Measurements from ENCODE around the gene KLHL29. TPM values are rescaled to one million over a fixed set of nuclear protein-coding genes. Genes with fewer than 3 reads are reported as not detected.

KLHL29 gene
- total and polyA plus RNA-seq, 2 experiments from 2014 or later = 1.5 to 6.5 TPM

DNA sequence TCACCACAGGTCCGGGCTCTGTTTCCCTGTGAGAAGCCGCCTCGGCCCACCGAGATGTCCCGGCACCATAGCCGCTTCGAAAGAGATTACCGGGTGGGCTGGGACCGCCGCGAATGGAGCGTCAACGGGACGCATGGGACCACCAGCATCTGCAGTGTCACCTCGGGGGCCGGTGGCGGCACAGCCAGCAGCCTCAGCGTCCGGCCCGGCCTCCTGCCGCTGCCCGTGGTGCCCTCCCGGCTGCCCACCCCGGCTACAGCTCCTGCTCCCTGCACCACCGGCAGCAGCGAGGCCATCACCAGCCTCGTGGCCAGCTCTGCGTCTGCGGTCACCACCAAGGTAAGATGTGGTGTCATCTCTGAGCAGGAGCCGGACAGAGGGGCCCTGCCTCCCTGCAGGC lies 177.2 kb downstream of the KLHL29 start:
- no peaks in the 10 kb centered on the region for H3K79me2 ChIP-seq (replicated peaks; ENCODE audit: insufficient read depth)
- H3K4me1 Mint-ChIP-seq = peaks cover 20% of the 10 kb centered on the region

More for the DNA sequence above, 177.2 kb downstream of the KLHL29 start:
- ATAC-seq (no peak), DNase-seq (ENCODE audit: low spot score) (no peak)
- no peak overlapping the region for H2AFZ ChIP-seq
- no peak overlapping the region for H3K4me2 ChIP-seq
- TF ChIP-seq CREB1 (CRISPR knock-in tag; IDR thresholded peaks at IDR 0.05; ENCODE audit: low read depth) = no peak
- TF ChIP-seq, protein P1, sequence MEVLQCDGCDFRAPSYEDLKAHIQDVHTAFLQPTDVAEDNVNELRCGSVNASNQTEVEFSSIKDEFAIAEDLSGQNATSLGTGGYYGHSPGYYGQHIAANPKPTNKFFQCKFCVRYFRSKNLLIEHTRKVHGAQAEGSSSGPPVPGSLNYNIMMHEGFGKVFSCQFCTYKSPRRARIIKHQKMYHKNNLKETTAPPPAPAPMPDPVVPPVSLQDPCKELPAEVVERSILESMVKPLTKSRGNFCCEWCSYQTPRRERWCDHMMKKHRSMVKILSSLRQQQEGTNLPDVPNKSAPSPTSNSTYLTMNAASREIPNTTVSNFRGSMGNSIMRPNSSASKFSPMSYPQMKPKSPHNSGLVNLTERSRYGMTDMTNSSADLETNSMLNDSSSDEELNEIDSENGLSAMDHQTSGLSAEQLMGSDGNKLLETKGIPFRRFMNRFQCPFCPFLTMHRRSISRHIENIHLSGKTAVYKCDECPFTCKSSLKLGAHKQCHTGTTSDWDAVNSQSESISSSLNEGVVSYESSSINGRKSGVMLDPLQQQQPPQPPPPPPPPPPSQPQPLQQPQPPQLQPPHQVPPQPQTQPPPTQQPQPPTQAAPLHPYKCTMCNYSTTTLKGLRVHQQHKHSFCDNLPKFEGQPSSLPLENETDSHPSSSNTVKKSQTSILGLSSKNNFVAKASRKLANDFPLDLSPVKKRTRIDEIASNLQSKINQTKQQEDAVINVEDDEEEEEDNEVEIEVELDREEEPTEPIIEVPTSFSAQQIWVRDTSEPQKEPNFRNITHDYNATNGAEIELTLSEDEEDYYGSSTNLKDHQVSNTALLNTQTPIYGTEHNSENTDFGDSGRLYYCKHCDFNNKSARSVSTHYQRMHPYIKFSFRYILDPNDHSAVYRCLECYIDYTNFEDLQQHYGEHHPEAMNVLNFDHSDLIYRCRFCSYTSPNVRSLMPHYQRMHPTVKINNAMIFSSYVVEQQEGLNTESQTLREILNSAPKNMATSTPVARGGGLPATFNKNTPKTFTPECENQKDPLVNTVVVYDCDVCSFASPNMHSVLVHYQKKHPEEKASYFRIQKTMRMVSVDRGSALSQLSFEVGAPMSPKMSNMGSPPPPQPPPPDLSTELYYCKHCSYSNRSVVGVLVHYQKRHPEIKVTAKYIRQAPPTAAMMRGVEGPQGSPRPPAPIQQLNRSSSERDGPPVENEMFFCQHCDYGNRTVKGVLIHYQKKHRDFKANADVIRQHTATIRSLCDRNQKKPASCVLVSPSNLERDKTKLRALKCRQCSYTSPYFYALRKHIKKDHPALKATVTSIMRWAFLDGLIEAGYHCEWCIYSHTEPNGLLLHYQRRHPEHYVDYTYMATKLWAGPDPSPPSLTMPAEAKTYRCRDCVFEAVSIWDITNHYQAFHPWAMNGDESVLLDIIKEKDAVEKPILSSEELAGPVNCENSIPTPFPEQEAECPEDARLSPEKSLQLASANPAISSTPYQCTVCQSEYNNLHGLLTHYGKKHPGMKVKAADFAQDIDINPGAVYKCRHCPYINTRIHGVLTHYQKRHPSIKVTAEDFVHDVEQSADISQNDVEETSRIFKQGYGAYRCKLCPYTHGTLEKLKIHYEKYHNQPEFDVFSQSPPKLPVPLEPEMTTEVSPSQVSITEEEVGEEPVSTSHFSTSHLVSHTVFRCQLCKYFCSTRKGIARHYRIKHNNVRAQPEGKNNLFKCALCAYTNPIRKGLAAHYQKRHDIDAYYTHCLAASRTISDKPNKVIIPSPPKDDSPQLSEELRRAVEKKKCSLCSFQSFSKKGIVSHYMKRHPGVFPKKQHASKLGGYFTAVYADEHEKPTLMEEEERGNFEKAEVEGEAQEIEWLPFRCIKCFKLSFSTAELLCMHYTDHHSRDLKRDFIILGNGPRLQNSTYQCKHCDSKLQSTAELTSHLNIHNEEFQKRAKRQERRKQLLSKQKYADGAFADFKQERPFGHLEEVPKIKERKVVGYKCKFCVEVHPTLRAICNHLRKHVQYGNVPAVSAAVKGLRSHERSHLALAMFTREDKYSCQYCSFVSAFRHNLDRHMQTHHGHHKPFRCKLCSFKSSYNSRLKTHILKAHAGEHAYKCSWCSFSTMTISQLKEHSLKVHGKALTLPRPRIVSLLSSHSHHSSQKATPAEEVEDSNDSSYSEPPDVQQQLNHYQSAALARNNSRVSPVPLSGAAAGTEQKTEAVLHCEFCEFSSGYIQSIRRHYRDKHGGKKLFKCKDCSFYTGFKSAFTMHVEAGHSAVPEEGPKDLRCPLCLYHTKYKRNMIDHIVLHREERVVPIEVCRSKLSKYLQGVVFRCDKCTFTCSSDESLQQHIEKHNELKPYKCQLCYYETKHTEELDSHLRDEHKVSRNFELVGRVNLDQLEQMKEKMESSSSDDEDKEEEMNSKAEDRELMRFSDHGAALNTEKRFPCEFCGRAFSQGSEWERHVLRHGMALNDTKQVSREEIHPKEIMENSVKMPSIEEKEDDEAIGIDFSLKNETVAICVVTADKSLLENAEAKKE (CRISPR knock-in tag; IDR thresholded peaks at IDR 0.05) = no peak
- TF ChIP-seq, protein P2, sequence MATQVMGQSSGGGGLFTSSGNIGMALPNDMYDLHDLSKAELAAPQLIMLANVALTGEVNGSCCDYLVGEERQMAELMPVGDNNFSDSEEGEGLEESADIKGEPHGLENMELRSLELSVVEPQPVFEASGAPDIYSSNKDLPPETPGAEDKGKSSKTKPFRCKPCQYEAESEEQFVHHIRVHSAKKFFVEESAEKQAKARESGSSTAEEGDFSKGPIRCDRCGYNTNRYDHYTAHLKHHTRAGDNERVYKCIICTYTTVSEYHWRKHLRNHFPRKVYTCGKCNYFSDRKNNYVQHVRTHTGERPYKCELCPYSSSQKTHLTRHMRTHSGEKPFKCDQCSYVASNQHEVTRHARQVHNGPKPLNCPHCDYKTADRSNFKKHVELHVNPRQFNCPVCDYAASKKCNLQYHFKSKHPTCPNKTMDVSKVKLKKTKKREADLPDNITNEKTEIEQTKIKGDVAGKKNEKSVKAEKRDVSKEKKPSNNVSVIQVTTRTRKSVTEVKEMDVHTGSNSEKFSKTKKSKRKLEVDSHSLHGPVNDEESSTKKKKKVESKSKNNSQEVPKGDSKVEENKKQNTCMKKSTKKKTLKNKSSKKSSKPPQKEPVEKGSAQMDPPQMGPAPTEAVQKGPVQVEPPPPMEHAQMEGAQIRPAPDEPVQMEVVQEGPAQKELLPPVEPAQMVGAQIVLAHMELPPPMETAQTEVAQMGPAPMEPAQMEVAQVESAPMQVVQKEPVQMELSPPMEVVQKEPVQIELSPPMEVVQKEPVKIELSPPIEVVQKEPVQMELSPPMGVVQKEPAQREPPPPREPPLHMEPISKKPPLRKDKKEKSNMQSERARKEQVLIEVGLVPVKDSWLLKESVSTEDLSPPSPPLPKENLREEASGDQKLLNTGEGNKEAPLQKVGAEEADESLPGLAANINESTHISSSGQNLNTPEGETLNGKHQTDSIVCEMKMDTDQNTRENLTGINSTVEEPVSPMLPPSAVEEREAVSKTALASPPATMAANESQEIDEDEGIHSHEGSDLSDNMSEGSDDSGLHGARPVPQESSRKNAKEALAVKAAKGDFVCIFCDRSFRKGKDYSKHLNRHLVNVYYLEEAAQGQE (IDR thresholded peaks at IDR 0.05; ENCODE audit: unreplicated experiment) = no peak
- no peak for TF ChIP-seq EZH2 (IDR thresholded peaks at IDR 0.05; ENCODE audit: low read depth, unreplicated experiment)
- TF ChIP-seq ZNF114 (CRISPR knock-in tag; IDR thresholded peaks at IDR 0.05) = no peak
- TF ChIP-seq ZNF331 (CRISPR knock-in tag; IDR thresholded peaks at IDR 0.05; ENCODE audit: low read depth) = no peak
- TF ChIP-seq, protein P3, sequence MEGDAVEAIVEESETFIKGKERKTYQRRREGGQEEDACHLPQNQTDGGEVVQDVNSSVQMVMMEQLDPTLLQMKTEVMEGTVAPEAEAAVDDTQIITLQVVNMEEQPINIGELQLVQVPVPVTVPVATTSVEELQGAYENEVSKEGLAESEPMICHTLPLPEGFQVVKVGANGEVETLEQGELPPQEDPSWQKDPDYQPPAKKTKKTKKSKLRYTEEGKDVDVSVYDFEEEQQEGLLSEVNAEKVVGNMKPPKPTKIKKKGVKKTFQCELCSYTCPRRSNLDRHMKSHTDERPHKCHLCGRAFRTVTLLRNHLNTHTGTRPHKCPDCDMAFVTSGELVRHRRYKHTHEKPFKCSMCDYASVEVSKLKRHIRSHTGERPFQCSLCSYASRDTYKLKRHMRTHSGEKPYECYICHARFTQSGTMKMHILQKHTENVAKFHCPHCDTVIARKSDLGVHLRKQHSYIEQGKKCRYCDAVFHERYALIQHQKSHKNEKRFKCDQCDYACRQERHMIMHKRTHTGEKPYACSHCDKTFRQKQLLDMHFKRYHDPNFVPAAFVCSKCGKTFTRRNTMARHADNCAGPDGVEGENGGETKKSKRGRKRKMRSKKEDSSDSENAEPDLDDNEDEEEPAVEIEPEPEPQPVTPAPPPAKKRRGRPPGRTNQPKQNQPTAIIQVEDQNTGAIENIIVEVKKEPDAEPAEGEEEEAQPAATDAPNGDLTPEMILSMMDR (conservative IDR thresholded peaks at IDR 0.05; ENCODE audit: low read depth in 2 of 2) = no peak
- no peak for TF ChIP-seq EZH2phosphoT487 (IDR thresholded peaks at IDR 0.05; ENCODE audit: unreplicated experiment)
- TF ChIP-seq, protein P4, sequence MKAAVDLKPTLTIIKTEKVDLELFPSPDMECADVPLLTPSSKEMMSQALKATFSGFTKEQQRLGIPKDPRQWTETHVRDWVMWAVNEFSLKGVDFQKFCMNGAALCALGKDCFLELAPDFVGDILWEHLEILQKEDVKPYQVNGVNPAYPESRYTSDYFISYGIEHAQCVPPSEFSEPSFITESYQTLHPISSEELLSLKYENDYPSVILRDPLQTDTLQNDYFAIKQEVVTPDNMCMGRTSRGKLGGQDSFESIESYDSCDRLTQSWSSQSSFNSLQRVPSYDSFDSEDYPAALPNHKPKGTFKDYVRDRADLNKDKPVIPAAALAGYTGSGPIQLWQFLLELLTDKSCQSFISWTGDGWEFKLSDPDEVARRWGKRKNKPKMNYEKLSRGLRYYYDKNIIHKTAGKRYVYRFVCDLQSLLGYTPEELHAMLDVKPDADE (IDR thresholded peaks at IDR 0.05) = no peak
- no peak for TF ChIP-seq JUNB (IDR thresholded peaks at IDR 0.05; ENCODE audit: unreplicated experiment)
- no peak for TF ChIP-seq NANOG (IDR thresholded peaks at IDR 0.05; ENCODE audit: borderline replicate concordance)
- TF ChIP-seq POLR2AphosphoS5 (IDR thresholded peaks at IDR 0.05; ENCODE audit: low read depth) = no peak
- no peak for TF ChIP-seq STAT1 (IDR thresholded peaks at IDR 0.05; ENCODE audit: unreplicated experiment)
- no peaks in the 10 kb centered on the region for H3K36me3 ChIP-seq (ENCODE audit: insufficient read depth)
- no peak overlapping the region for H3K27ac ChIP-seq (ENCODE audit: low read depth)
- no peaks in the 10 kb centered on the region for H4K20me1 ChIP-seq (replicated peaks; ENCODE audit: insufficient read depth)
- H3K27me3 Mint-ChIP-seq (ENCODE audit: insufficient read depth, low read depth, poor library complexity) = peaks cover 4% of the 10 kb centered on the region
- H3K4me1 ChIP-seq (ENCODE audit: insufficient read depth) = peaks cover 7% of the 10 kb centered on the region; the same call in 1 of the 2 replicates
- no peak overlapping the region for H3K27ac Mint-ChIP-seq
- no peaks in the 10 kb centered on the region for H3K36me3 Mint-ChIP-seq (ENCODE audit: low read depth)
- no peaks in the 10 kb centered on the region for H3K9me2 ChIP-seq (ENCODE audit: insufficient read depth)
- H3K4me3 Mint-ChIP-seq = no peak overlapping the region
- H3K27me3 ChIP-seq (ENCODE audit: insufficient read depth) = no peaks in the 10 kb centered on the region
- no peaks in the 10 kb centered on the region for H3K9me3 Mint-ChIP-seq
- no peak overlapping the region for H3K4me3 ChIP-seq
- no peaks in the 10 kb centered on the region for H3F3A ChIP-seq (replicated peaks; ENCODE audit: low read depth)
